Endothelial cell of umbilical vein (primary cell): ENCODE data around the gene GGA2. TPM values are rescaled to one million over a fixed set of nuclear protein-coding genes. Genes with fewer than 3 reads are reported as not detected.

Source experiments
- BruUV-seq: library from RNA; stranded (reverse); fragments of 400-500 nt; replicated peaks from 2 replicates; lab custom pipeline; 2021; lab: Mats Ljungman, UMichigan
- CTCF ChIA-PET: fragments of 300-600, 350-600 bp; sonication (Branson Sonifier 250); formaldehyde crosslinking; loops from one replicate; lab custom pipeline; 2021; ENCODE audit warnings: antibody characterized with exemption, inconsistent platforms; lab: Charles Lee
- POLR2A ChIA-PET: fragments of 300-600, 350-600 bp; sonication (Branson Sonifier 250); formaldehyde crosslinking; loops from one replicate; lab custom pipeline; 2021; ENCODE audit warnings: antibody characterized with exemption, inconsistent platforms; lab: Charles Lee
- DNase-seq: peaks from one replicate; pipeline ENCODE4 v3.0.0-alpha.2; 2011; ENCODE audit warnings: low read depth, low spot score
- FAIRE-seq: peaks from 2 replicates; lab custom pipeline; 2011; peaks lifted over from hg19 to GRCh38; lab: Jason Lieb, UNC
- H2AFZ ChIP-seq: 2 replicates; pipeline ENCODE4 v1.6.0; 2012; ENCODE audit warnings: low read depth, low read length, control low read depth, inconsistent platforms
- H3K27ac ChIP-seq: 2 replicates; pipeline ENCODE4 v1.5.1; 2011; ENCODE audit warnings: low read depth, mild to moderate bottlenecking, control low read depth, low read length, moderate library complexity; ENCODE audit not compliant: insufficient read depth
- H3K27me3 ChIP-seq, 2 experiments: 2 replicates each; pipeline versions ENCODE4 v1.6.0 to v1.6.1; 2011; ENCODE audit warnings: low read length in 2 of 2, mixed read lengths in 1 of 2; ENCODE audit not compliant: control insufficient read depth in 2 of 2, insufficient read depth in 2 of 2
- H3K36me3 ChIP-seq, 2 experiments: 2 replicates in 1 of 2; 3 replicates in 1 of 2; pipeline ENCODE4 v1.5.1; 2011; ENCODE audit warnings: low read length in 2 of 2, mild to moderate bottlenecking in 1 of 2, moderate library complexity in 1 of 2; ENCODE audit not compliant: control insufficient read depth in 2 of 2, insufficient read depth in 2 of 2; ENCODE audit errors: extremely low read depth in 1 of 2
- H3K4me1 ChIP-seq: 3 replicates; pipeline ENCODE4 v1.5.1; 2011; ENCODE audit warnings: mild to moderate bottlenecking, low read length; ENCODE audit not compliant: control insufficient read depth, insufficient read depth; ENCODE audit errors: extremely low read depth
- H3K4me2 ChIP-seq: 2 replicates; pipeline ENCODE4 v1.6.1; 2011; ENCODE audit warnings: low read length, control low read depth, mixed read lengths; ENCODE audit not compliant: insufficient read depth
- H3K4me3 ChIP-seq, 3 experiments: fragments of 200-600 bp in 1 of 3; sonication (generic), shearing (Covaris generic) in 1 of 3; replicated peaks in 1 of 3; 2 replicates each; pipeline ENCODE4 v1.5.1; 2011 to 2016; ENCODE audit warnings: control low read depth in 3 of 3, low read length in 3 of 3, mild to moderate bottlenecking in 2 of 3, inconsistent platforms in 1 of 3, low read depth in 1 of 3, moderate library complexity in 1 of 3; ENCODE audit not compliant: insufficient read depth in 1 of 3
- H3K79me2 ChIP-seq: 2 replicates; pipeline ENCODE4 v1.6.0; 2012; ENCODE audit warnings: low read length, inconsistent platforms; ENCODE audit not compliant: control insufficient read depth, insufficient read depth
- H3K9ac ChIP-seq: replicated peaks from 2 replicates; pipeline ENCODE3; 2011; ENCODE audit warnings: low read length, control low read depth; ENCODE audit not compliant: insufficient read depth; ENCODE audit errors: extremely low read depth
- H3K9me1 ChIP-seq: replicated peaks from 3 replicates; pipeline ENCODE4 v1.6.0; 2011; ENCODE audit warnings: mild to moderate bottlenecking, low read length; ENCODE audit not compliant: control insufficient read depth, insufficient read depth; ENCODE audit errors: extremely low read depth
- H3K9me3 ChIP-seq: replicated peaks from 2 replicates; pipeline ENCODE4 v1.5.1; 2012; ENCODE audit warnings: low read length, inconsistent platforms; ENCODE audit not compliant: control insufficient read depth, insufficient read depth
- H4K20me1 ChIP-seq: replicated peaks from 2 replicates; pipeline ENCODE3; 2011; ENCODE audit warnings: mild to moderate bottlenecking, low read length; ENCODE audit not compliant: control insufficient read depth, insufficient read depth; ENCODE audit errors: extremely low read depth
- EZH2 ChIP-seq: IDR thresholded peaks from 2 replicates; pipeline ENCODE4 v1.6.1; 2012; ENCODE audit warnings: borderline replicate concordance, low read depth, mild to moderate bottlenecking, moderate library complexity, low read length, inconsistent platforms; ENCODE audit not compliant: severe bottlenecking
- FOS ChIP-seq: IDR thresholded peaks from 2 replicates; pipeline ENCODE4 v1.6.1; 2011; ENCODE audit warnings: mild to moderate bottlenecking, low read length, moderate library complexity, borderline replicate concordance; ENCODE audit not compliant: insufficient read depth
- GATA2 ChIP-seq: IDR thresholded peaks from 2 replicates; pipeline ENCODE4 v1.7.0; 2011; ENCODE audit warnings: low read depth, mild to moderate bottlenecking, moderate library complexity, mixed read lengths, low read length; ENCODE audit not compliant: insufficient read length, insufficient read depth
- JUN ChIP-seq: IDR thresholded peaks from 2 replicates; pipeline ENCODE4 v1.6.1; 2011; ENCODE audit warnings: borderline replicate concordance, low read depth; ENCODE audit not compliant: insufficient read length, insufficient read depth
- MYC ChIP-seq: IDR thresholded peaks from one replicate; pipeline ENCODE4 v1.6.1; 2011; ENCODE audit warnings: mild to moderate bottlenecking, low read depth, low read length
- POLR2A ChIP-seq: IDR thresholded peaks from 2 replicates; pipeline ENCODE4 v1.6.1; 2012; ENCODE audit warnings: low read depth, mild to moderate bottlenecking, control low read depth, low read length
- POLR2AphosphoS5 ChIP-seq: IDR thresholded peaks from 2 replicates; pipeline ENCODE4 v1.6.1; 2012; ENCODE audit warnings: low read depth, mild to moderate bottlenecking, control low read depth, low read length, moderate library complexity; ENCODE audit not compliant: insufficient read depth
- dilution Hi-C: fragments of 300-500 bp; cut with MboI; formaldehyde crosslinking; loops from one replicate; pipeline ENCODE4 v1.15.0; 2019; ENCODE audit warnings: low sequenced_read_pairs; ENCODE audit not compliant: extremely low pct_ligation_motif_present
- intact Hi-C: fragments of 100-400 bp; cut with micrococcal nuclease; formaldehyde crosslinking; loops from one replicate; pipeline ENCODE4 v1.10.0; 2022
- polyA plus RNA-seq, 4 experiments: library from polyadenylated mRNA; depleted of rRNA in 3 of 4; stranded (reverse) in 3 of 4; unstranded in 1 of 4; fragments of >200 nt; gene quantifications; 2 replicates each; pipeline versions ENCODE4 v1.2.1 to v1.2.3, GENCODE V29; 2011 to 2012; ENCODE audit warnings: missing spikeins in 1 of 4
- total RNA-seq: library from RNA; stranded (reverse); gene quantifications from 2 replicates; pipeline ENCODE4 v1.2.3, GENCODE V29; 2021
- TF ChIP-seq, protein P1 (sequence below), 2 donors: IDR thresholded peaks; 1 replicate in 1 of 2; 2 replicates in 1 of 2; pipeline ENCODE4 v1.5.1; 2011; ENCODE audit warnings: low read length in 2 of 2, mild to moderate bottlenecking in 2 of 2, moderate library complexity in 2 of 2, control low read depth in 1 of 2, inconsistent platforms in 1 of 2, low read depth in 1 of 2; ENCODE audit not compliant: insufficient read depth in 1 of 2; ENCODE audit errors: extremely low read depth in 1 of 2
- TF ChIP-seq, protein P2 (sequence below): IDR thresholded peaks from 2 replicates; pipeline ENCODE4 v1.6.1; 2011; ENCODE audit not compliant: insufficient read depth, insufficient read length

GGA2 gene
- total and polyA plus RNA-seq, 2 donors (not counting 3 experiments of a cell fraction or from before 2014, with no cell fraction given) = 33.3 to 73.1 TPM

DNA sequence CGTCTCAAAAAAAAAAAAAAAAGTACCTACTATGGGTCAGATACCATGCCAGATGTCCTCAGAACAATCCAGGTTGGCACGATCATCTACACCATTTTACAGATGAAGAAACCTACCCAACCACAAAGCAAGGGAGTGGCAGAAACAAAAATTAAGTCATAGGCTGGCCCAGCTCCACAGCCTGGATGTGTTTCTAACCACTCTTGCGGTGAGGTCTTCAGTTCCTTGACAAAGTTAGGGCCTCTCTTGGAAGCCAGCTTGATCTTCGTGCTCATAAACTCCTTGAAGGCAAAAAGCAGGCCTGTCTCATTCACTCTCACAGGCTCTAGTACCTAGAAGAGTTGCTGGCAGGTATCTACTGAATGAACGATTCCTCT is 6.2 kb downstream of the GGA2 start:
- BruUV-seq = no TSS peak
- TF ChIP-seq, protein P1, sequence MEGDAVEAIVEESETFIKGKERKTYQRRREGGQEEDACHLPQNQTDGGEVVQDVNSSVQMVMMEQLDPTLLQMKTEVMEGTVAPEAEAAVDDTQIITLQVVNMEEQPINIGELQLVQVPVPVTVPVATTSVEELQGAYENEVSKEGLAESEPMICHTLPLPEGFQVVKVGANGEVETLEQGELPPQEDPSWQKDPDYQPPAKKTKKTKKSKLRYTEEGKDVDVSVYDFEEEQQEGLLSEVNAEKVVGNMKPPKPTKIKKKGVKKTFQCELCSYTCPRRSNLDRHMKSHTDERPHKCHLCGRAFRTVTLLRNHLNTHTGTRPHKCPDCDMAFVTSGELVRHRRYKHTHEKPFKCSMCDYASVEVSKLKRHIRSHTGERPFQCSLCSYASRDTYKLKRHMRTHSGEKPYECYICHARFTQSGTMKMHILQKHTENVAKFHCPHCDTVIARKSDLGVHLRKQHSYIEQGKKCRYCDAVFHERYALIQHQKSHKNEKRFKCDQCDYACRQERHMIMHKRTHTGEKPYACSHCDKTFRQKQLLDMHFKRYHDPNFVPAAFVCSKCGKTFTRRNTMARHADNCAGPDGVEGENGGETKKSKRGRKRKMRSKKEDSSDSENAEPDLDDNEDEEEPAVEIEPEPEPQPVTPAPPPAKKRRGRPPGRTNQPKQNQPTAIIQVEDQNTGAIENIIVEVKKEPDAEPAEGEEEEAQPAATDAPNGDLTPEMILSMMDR (IDR thresholded peaks at IDR 0.05; ENCODE audit: extremely low read depth in 1 of 2, insufficient read depth in 1 of 2, low read depth in 1 of 2, low read length in 2 of 2) = no peak
- TF ChIP-seq POLR2AphosphoS5 (no peak), POLR2A (no peak), GATA2 (no peak), MYC (no peak), FOS (no peak), EZH2 (no peak), JUN (no peak)
- TF ChIP-seq, protein P2, sequence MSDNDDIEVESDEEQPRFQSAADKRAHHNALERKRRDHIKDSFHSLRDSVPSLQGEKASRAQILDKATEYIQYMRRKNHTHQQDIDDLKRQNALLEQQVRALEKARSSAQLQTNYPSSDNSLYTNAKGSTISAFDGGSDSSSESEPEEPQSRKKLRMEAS = no peak
- no peaks in the 10 kb centered on the region for H3K9me3 ChIP-seq
- dilution Hi-C loops (no loop called here), intact Hi-C loops (loop anchor here (1.0 to 2.0 kb wide), 3 partner anchors 12 to 53 kb away; partner anchors contain the start of genes COG7, EARS2 and UBFD1)
- peak overlapping the region; percentile 64 for H3K27ac ChIP-seq
- CTCF ChIA-PET = interaction anchor here (0.9 to 1.4 kb wide), 6 partner anchors 12 to 93 kb away, joined by 3 to 8 read pairs (median 3); partner anchors contain the start of genes EARS2 and UBFD1
- no peaks in the 10 kb centered on the region for H3K27me3 ChIP-seq
- H3K4me1 ChIP-seq = peaks cover 20% of the 10 kb centered on the region
- H3K9me1 ChIP-seq = no peaks in the 10 kb centered on the region
- H3K4me2 ChIP-seq = peak overlapping the region; percentile 54
- no peak overlapping the region for H2AFZ ChIP-seq
- POLR2A ChIA-PET = no interaction called here
- peaks cover 2% of the 10 kb centered on the region for H4K20me1 ChIP-seq
- no peak overlapping the region for H3K4me3 ChIP-seq
- peaks cover 90% of the 10 kb centered on the region for H3K79me2 ChIP-seq
- H3K9ac ChIP-seq = no peak overlapping the region
- FAIRE-seq = peak; percentile 57
- no peaks in the 10 kb centered on the region for H3K36me3 ChIP-seq
- no peak for DNase-seq
